Measurements from ENCODE around the gene CCNI.
A peak's percentile ranks its signal among the peaks of the same experiment; 100 is the strongest.

CCNI gene

DNA sequence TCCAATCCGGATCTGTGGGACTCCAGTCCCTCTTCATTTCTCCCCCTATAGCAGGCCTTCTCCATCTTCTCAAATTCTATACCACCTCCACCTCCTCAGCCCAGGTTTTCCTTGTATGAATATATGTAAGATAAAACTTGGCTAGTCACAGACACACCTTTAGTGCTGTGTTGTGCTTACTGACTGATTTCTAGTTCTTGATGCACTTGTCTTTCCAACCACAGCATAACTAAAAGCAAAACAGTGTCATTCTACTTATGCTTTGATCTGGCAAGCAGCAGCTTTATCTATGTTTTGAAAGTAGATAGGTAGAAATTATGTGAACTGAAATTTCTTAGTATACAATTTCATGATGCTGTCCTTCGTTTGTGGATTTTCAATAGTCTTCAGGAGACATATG lies 47.5 kb downstream of the CCNI start:
- TF ChIP-seq POLR2AphosphoS5 (IDR thresholded peaks at IDR 0.05; ENCODE audit: borderline replicate concordance, low read depth, low read length), result no peak
- Histone ChIP-seq H3K9ac (ENCODE audit: insufficient read length) (no peak overlapping the region), H3K9me3 (ENCODE audit: low read depth, low read length) (no peaks in the 10 kb centered on the region), H3K27ac (no peak overlapping the region), H3K4me3 (no peak overlapping the region), H3K36me3 (ENCODE audit: insufficient read depth, low read length) (peaks cover 47% of the 10 kb centered on the region; the same call in 1 of the 2 replicates)
- no peak for DNase-seq (ENCODE audit: low read depth, low spot score)

DNA sequence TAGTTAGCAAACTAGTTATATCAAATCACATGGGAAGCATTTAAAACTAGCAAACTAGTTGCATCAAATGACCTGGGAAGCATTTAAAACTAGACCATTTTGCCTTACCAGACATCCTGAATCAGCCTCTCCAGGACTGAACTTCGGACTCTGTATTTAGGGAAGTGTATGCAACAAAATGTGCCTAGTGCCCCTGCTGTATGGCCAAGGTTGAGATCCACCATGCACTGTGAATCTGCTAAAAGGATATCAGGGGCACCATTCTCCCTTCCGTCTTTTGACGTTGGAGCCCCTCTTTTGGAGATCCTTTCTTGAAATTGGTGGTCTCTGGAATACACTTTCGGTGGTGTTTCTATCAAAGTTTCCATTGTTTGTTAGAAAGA lies 49.5 kb downstream of the CCNI start:
- Histone ChIP-seq H3K9me3 (ENCODE audit: low read depth, low read length) (no peaks in the 10 kb centered on the region), H3K9ac (ENCODE audit: insufficient read length) (no peak overlapping the region), H3K4me3 (no peak overlapping the region), H3K36me3 (ENCODE audit: insufficient read depth, low read length) (peaks cover 50% of the 10 kb centered on the region), H3K27ac (no peak overlapping the region)
- no peak for TF ChIP-seq FOXP2 (optimal IDR thresholded peaks at IDR 0.05; ENCODE audit: control extremely low read depth, extremely low read length, insufficient read depth)
- no peak for TF ChIP-seq POLR2AphosphoS5 (IDR thresholded peaks at IDR 0.05; ENCODE audit: borderline replicate concordance, low read depth, low read length)
- no peak for TF ChIP-seq EZH2 (IDR thresholded peaks at IDR 0.05)
- no peak for DNase-seq (ENCODE audit: low read depth, low spot score)

DNA sequence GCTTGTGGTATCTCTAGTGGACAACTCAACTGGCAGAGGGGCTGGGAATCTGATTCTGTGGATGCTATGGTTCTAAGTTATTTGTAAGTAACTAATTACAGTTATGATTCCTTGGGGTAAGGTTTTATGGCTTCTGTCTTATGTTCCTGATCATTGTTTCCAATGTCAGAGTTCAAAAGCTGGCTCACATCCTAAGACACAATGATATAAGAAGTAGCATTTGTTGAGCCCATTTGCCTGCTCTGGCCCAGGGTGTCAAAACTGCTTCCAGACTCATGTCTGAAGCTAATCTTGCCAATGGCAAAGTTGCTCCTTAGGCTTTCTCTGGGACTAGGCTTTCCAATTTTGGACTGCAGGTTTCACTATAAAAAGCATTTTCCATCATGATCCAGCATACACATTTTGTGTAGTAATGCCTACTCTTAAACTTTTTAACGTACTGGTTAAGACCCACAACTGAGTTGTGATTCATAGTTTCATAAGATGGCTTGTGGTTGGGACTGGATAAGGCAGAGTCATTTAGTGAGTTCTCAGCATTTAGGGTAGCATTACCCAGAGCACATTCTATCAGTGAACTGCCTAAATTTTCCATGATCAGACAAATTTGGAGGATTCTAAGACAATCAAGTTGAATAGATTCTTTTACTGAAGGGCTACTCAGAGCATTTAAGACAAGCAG lies 50.0 kb downstream of the CCNI start:
- Histone ChIP-seq H3K27ac (no peak overlapping the region), H3K9ac (ENCODE audit: insufficient read length) (no peak overlapping the region), H3K4me3 (no peak overlapping the region), H3K9me3 (ENCODE audit: low read depth, low read length) (no peaks in the 10 kb centered on the region), H3K36me3 (ENCODE audit: insufficient read depth, low read length) (peaks cover 50% of the 10 kb centered on the region)
- TF ChIP-seq EZH2 (IDR thresholded peaks at IDR 0.05) (no peak), FOXP2 (optimal IDR thresholded peaks at IDR 0.05; ENCODE audit: control extremely low read depth, extremely low read length, insufficient read depth) (no peak), POLR2AphosphoS5 (IDR thresholded peaks at IDR 0.05; ENCODE audit: borderline replicate concordance, low read depth, low read length) (no peak)
- no peak for DNase-seq (ENCODE audit: low read depth, low spot score)

DNA sequence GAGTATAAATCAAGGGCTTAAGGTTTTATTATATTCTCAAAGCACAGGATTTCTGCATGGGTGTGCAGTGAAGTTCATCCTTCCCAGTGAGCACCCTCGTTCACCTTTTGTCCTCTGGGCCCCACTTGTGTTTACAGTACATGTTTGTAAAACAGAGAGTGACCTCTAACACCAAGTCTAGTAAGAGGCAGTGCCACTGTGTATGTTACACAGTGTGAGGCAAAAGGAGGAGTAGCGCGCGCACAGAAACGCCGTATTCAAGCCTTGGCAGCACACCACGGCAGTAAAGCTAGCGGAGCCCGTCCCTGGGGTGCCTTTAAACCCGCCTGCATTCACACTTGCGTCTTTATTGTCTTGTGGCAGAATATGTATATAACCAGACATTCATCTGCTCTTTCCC lies 51.9 kb downstream of the CCNI start:
- Histone ChIP-seq H3K9me3 (ENCODE audit: low read depth, low read length) (no peaks in the 10 kb centered on the region), H3K36me3 (ENCODE audit: insufficient read depth, low read length) (peaks cover 62% of the 10 kb centered on the region), H3K9ac (ENCODE audit: insufficient read length) (no peak overlapping the region), H3K27ac (no peak overlapping the region), H3K4me3 (no peak overlapping the region)
- no peak for DNase-seq (ENCODE audit: low read depth, low spot score)
- TF ChIP-seq FOXP2 (optimal IDR thresholded peaks at IDR 0.05; ENCODE audit: control extremely low read depth, extremely low read length, insufficient read depth) (no peak), EZH2 (IDR thresholded peaks at IDR 0.05) (no peak)

DNA sequence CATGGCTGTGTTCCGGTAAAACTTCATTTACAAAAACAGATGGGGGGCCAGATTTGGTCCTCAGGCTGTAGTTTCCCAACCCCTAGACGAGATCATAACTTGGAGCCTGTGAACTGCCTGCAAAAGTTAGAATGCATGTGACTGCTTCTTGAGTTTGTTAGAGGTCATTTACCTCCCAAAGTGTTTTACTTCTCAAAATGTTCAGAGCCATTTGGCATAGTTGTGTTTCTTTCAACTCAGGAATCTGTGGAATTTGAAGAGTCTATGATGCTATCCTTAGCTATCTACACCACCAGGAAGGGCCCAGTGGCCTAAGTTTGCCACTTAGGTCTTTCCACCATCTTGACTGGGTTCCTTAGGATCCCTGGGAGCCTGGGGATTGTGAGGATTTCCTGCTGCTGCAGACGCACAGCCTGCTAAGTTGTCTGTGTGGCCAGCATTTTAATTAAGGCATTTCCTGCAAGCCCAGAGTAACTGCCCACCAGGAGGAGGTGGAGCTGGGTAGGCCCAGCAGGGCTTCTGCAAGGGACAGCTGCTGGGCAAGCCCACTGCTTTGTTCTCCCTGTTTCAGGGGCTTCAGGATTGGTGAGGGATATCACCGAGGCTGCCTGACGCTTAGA lies 53.1 kb downstream of the CCNI start:
- DNase-seq (ENCODE audit: low read depth, low spot score), result no peak

DNA sequence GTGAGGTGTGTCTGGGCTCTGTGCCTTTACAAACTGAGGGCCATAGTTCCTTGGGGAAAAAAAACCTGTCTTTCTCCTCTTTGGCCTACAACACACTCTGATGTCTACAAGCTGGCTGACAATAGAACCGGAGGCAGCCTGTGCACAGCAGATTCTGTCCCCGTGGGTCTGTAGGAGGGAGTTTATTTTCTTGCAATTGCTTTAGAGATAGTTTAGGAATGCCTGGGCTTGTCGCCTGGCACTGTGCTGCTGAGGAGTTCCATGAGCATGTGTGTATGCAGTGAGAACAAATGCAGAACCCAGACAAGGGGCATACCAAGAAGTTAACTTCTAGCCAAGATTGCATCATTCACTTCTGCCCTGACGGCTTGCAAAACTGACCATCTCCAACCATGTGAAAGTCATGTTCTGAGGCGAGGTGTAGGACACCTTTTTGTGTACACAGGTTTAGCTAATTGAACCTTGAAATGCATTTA lies 54.1 kb downstream of the CCNI start:
- no peak for TF ChIP-seq FOXP2 (optimal IDR thresholded peaks at IDR 0.05; ENCODE audit: control extremely low read depth, extremely low read length, insufficient read depth)
- Histone ChIP-seq H3K4me3 (no peak overlapping the region), H3K27ac (no peak overlapping the region; the same call in 1 of the 2 replicates), H3K9me3 (ENCODE audit: low read depth, low read length) (no peaks in the 10 kb centered on the region), H3K9ac (ENCODE audit: insufficient read length) (no peak overlapping the region), H3K36me3 (ENCODE audit: insufficient read depth, low read length) (peaks cover 46% of the 10 kb centered on the region)
- no peak for DNase-seq (ENCODE audit: low read depth, low spot score)

More for the DNA sequence above, 53.1 kb downstream of the CCNI start:
- H3K36me3 ChIP-seq (ENCODE audit: insufficient read depth, low read length), result peaks cover 53% of the 10 kb centered on the region
- H3K9me3 ChIP-seq (ENCODE audit: low read depth, low read length), result no peaks in the 10 kb centered on the region
- no peak overlapping the region for H3K4me3 ChIP-seq
- H3K9ac ChIP-seq (ENCODE audit: insufficient read length), result no peak overlapping the region
- no peak for TF ChIP-seq POLR2AphosphoS5 (IDR thresholded peaks at IDR 0.05; ENCODE audit: borderline replicate concordance, low read depth, low read length)
- no peak for TF ChIP-seq FOXP2 (optimal IDR thresholded peaks at IDR 0.05; ENCODE audit: control extremely low read depth, extremely low read length, insufficient read depth)
- TF ChIP-seq EZH2 (IDR thresholded peaks at IDR 0.05), result no peak
- H3K27ac ChIP-seq, result 0 out of 2 replicates have a peak overlapping the region, but pooled peaks have one; percentile 10

DNA sequence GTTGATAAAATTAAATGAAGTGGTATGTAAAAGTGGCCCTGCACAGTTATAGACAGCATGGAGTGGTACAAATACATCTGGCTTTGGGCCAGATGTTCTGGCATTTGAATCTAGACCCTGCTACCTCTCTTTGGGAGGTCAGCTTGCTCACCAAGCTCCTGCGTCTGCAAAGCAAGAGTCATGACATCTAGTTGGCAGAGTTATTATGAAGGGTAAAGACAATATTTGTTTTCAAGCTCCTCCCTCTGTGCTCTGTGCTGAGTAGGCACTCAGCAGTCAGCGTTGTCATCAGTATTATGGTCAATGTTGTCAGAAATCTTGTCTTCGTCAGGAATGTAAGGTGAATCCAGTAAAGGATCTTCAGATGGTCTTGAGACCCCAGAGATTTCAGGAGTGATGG lies 55.8 kb downstream of the CCNI start:
- no peak overlapping the region for H3K9ac ChIP-seq (ENCODE audit: insufficient read length)
- H3K36me3 ChIP-seq (ENCODE audit: insufficient read depth, low read length), result peaks cover 54% of the 10 kb centered on the region
- no peak for DNase-seq (ENCODE audit: low read depth, low spot score)
- no peak overlapping the region for H3K27ac ChIP-seq
- no peak overlapping the region for H3K4me3 ChIP-seq
- no peaks in the 10 kb centered on the region for H3K9me3 ChIP-seq (ENCODE audit: low read depth, low read length)
- TF ChIP-seq FOXP2 (optimal IDR thresholded peaks at IDR 0.05; ENCODE audit: control extremely low read depth, extremely low read length, insufficient read depth), result no peak
- TF ChIP-seq EZH2 (IDR thresholded peaks at IDR 0.05), result no peak

DNA sequence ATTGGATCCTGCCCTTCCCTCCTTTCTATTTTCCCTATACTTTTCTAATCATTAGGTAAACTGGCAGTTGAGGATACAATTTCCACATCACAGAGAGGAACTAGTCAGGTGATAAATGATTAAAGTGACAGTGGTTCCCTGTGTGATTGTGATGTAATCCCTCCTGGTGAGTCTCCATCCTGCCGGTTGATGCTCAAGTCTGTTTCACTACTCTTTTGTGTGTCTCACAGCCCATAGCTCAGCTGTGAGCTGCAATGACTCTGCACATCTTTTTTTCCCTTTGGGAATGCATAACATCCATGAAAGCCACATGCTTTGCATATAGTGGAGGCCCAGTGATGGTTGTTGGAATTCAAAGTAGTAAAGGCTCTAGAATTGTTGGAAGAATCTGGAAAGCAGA lies 60.4 kb downstream of the CCNI start:
- no peak for DNase-seq (ENCODE audit: low read depth, low spot score)
- H3K9ac ChIP-seq (ENCODE audit: insufficient read length), result no peak overlapping the region
- TF ChIP-seq FOXP2 (optimal IDR thresholded peaks at IDR 0.05; ENCODE audit: control extremely low read depth, extremely low read length, insufficient read depth) (no peak), POLR2AphosphoS5 (IDR thresholded peaks at IDR 0.05; ENCODE audit: borderline replicate concordance, low read depth, low read length) (no peak), EZH2 (IDR thresholded peaks at IDR 0.05) (no peak)
- no peak overlapping the region for H3K27ac ChIP-seq
- no peak overlapping the region for H3K4me3 ChIP-seq
- peaks cover 46% of the 10 kb centered on the region for H3K36me3 ChIP-seq (ENCODE audit: insufficient read depth, low read length)
- no peaks in the 10 kb centered on the region for H3K9me3 ChIP-seq (ENCODE audit: low read depth, low read length)

DNA sequence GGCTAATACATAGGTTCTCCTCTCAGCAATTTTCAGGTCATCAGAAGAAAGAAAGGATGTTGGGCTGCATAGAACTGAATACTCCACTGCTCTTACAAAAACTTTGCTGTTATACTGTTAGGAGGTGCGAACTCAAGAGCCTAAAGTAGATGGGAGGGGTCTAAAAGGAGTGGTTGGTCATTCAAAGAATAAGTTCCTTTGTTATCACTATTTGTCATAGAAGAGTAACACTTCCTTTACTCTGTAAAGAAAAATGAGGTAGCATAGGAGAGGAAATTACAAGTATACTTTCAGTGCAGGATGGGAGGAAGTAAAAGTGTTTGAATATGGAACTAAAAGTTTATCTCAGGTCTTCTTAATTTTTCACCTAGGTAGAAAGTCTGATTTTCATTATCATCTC lies 61.5 kb downstream of the CCNI start:
- TF ChIP-seq POLR2AphosphoS5 (IDR thresholded peaks at IDR 0.05; ENCODE audit: borderline replicate concordance, low read depth, low read length) (no peak), EZH2 (IDR thresholded peaks at IDR 0.05) (no peak)
- no peak overlapping the region for H3K27ac ChIP-seq
- H3K36me3 ChIP-seq (ENCODE audit: insufficient read depth, low read length), result peaks cover 34% of the 10 kb centered on the region

More for the DNA sequence above, 61.5 kb downstream of the CCNI start:
- H3K9ac ChIP-seq (ENCODE audit: insufficient read length), result no peak overlapping the region
- no peaks in the 10 kb centered on the region for H3K9me3 ChIP-seq (ENCODE audit: low read depth, low read length)
- no peak for DNase-seq (ENCODE audit: low read depth, low spot score)
- H3K4me3 ChIP-seq, result no peak overlapping the region
